Occipital lobe (tissue), 2 donors: Measurements from ENCODE around the gene HLA-DRB1. TPM values are rescaled to one million over a fixed set of nuclear protein-coding genes. Genes with fewer than 3 reads are reported as not detected.
"Not testable (repeated sequence)": the region's sequence is repeated elsewhere in the genome, so short reads cannot be mapped to it uniquely, and the experiment has no call there.

Source experiments
- DNase-seq: peaks from one replicate; lab custom pipeline; 2025; lab: John Stamatoyannopoulos, UW
- total RNA-seq: library from RNA; depleted of rRNA; stranded (reverse); fragments of >200 nt; gene quantifications from one replicate; pipeline ENCODE4 v1.2.3, GENCODE V29; 2014

HLA-DRB1 gene
- total RNA-seq, 1 donor from 2014 or later = 0.16 TPM

GRCh38 chr6:32609731-32610640 is 20.3 kb upstream of the HLA-DRB1 start:
- peak; percentile 22 for DNase-seq

GRCh38 chr6:32609391-32609730 is 19.7 kb upstream of the HLA-DRB1 start:
- no peak for DNase-seq

GRCh38 chr6:32608362-32608761 is 18.7 kb upstream of the HLA-DRB1 start:
- no peak for DNase-seq

GRCh38 chr6:32607988-32608298 is 18.3 kb upstream of the HLA-DRB1 start:
- no peak for DNase-seq

- no peak for DNase-seq
These were observed 17.8 kb upstream of the HLA-DRB1 start for GRCh38 chr6:32607263-32607987.

GRCh38 chr6:32604434-32604877 is 14.8 kb upstream of the HLA-DRB1 start:
- no peak for DNase-seq

GRCh38 chr6:32603888-32604287 is 14.2 kb upstream of the HLA-DRB1 start:
- DNase-seq = no peak

- DNase-seq = no peak
These were observed 13.6 kb upstream of the HLA-DRB1 start for GRCh38 chr6:32603222-32603621.

- no peak for DNase-seq
These were observed 12.7 kb upstream of the HLA-DRB1 start for GRCh38 chr6:32602383-32602782.

- no peak for DNase-seq
These were observed 7.4 kb upstream of the HLA-DRB1 start for GRCh38 chr6:32597024-32597423.

- DNase-seq = not testable (repeated sequence)
These were observed 1.1 kb upstream of the HLA-DRB1 start for GRCh38 chr6:32590713-32591112.

GRCh38 chr6:32588156-32588555 is 1.5 kb downstream of the HLA-DRB1 start:
- no peak for DNase-seq

- no peak for DNase-seq
These were observed 6.1 kb downstream of the HLA-DRB1 start for GRCh38 chr6:32583527-32583898.

- DNase-seq = no peak
These were observed 8.1 kb downstream of the HLA-DRB1 start for GRCh38 chr6:32581315-32582095.

- DNase-seq = no peak
These were observed 9.1 kb downstream of the HLA-DRB1 start for GRCh38 chr6:32580593-32580992.

GRCh38 chr6:32578962-32579361 is 10.7 kb downstream of the HLA-DRB1 start:
- DNase-seq = no peak

GRCh38 chr6:32577493-32577892 is 12.2 kb downstream of the HLA-DRB1 start:
- DNase-seq = not testable (repeated sequence)

GRCh38 chr6:32576250-32576649 is 13.4 kb downstream of the HLA-DRB1 start:
- DNase-seq = no peak

GRCh38 chr6:32570363-32570905 is 19.2 kb downstream of the HLA-DRB1 start:
- DNase-seq = no peak

GRCh38 chr6:32568561-32568960 is 21.1 kb downstream of the HLA-DRB1 start:
- DNase-seq = no peak

- DNase-seq = no peak
These were observed 22.7 kb downstream of the HLA-DRB1 start for GRCh38 chr6:32566957-32567356.

GRCh38 chr6:32565511-32565910 is 24.1 kb downstream of the HLA-DRB1 start:
- DNase-seq = no peak
